Uterus (tissue), 2 donors: ENCODE results near the gene FGF14.

ENCODE experiments used
- POLR2A ChIP-seq, 2 donors: fragments of 450-650 bp; IDR thresholded peaks; one replicate each; pipeline ENCODE4 v1.6.1; 2016; ENCODE audit warnings: antibody characterized with exemption in 2 of 2, mild to moderate bottlenecking in 1 of 2, moderate library complexity in 1 of 2
- TF ChIP-seq, protein P1 (sequence below), 4 experiments: fragments of 200-600 bp in 2 of 4; fragments of 450-650 bp in 2 of 4; sonication (generic) in 2 of 4; IDR thresholded peaks; one replicate each; pipeline ENCODE4 v1.5.1; 2016 to 2019; ENCODE audit warnings: antibody characterized with exemption in 4 of 4, mild to moderate bottlenecking in 2 of 4, moderate library complexity in 1 of 4

DNA sequence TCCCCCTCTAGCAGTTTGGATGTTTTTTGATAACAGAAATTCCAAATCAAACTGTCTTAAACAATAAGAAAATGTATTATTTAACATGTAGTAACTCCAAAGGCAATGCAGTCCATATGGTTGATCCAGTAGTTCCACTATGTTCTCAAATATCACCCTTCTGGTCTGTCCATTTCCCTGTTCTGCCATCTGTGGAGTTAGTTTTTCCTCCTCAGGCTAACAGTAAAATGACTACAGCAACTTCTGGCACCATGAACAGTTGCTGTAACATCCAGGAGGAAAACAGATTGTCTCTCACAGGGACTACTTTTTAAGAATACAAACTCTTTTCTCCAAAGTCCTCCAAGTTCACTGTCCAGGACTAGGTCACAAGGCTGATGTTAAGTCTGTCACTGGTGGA is 455.4 kb downstream of the FGF14 start:
- TF ChIP-seq POLR2A (IDR thresholded peaks at IDR 0.05), result no peak
- TF ChIP-seq, protein P1, sequence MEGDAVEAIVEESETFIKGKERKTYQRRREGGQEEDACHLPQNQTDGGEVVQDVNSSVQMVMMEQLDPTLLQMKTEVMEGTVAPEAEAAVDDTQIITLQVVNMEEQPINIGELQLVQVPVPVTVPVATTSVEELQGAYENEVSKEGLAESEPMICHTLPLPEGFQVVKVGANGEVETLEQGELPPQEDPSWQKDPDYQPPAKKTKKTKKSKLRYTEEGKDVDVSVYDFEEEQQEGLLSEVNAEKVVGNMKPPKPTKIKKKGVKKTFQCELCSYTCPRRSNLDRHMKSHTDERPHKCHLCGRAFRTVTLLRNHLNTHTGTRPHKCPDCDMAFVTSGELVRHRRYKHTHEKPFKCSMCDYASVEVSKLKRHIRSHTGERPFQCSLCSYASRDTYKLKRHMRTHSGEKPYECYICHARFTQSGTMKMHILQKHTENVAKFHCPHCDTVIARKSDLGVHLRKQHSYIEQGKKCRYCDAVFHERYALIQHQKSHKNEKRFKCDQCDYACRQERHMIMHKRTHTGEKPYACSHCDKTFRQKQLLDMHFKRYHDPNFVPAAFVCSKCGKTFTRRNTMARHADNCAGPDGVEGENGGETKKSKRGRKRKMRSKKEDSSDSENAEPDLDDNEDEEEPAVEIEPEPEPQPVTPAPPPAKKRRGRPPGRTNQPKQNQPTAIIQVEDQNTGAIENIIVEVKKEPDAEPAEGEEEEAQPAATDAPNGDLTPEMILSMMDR (IDR thresholded peaks at IDR 0.05), result no peak
